ENCODE data around the gene SMIM43.

Gene SMIM43

GRCh38 chr4:121764702-121765367 lies at the start of gene SMIM43:
SMIM43 (minus strand) TSS chr4:121765164; CDS start chr4:121765105, 59 bp downstream.
- Histone ChIP-seq H3K4me1 (ENCODE audit: control insufficient read depth in 1 of 2, insufficient read depth in 1 of 2, low read depth in 1 of 2, low read length in 1 of 2) (no peaks in the 10 kb centered on the region), H3K4me3 (ENCODE audit: low read depth in 1 of 2, low read length in 1 of 2) (no peak within 1 kb of the TSS), H3K27ac (no peak within 1 kb of the TSS), H3K9me3 (no peaks in the 10 kb centered on the region), H3K27me3 (peaks cover 100% of the 10 kb centered on the region), H3K36me3 (no peaks in the 10 kb centered on the region)
- TF ChIP-seq CTCF (IDR thresholded peaks at IDR 0.05) = no peak

- Histone ChIP-seq H3K36me3 (peaks cover 76% of the 10 kb centered on the region), H3K9me3 (no peaks in the 10 kb centered on the region), H3K27ac (no peak overlapping the region), H3K4me1 (ENCODE audit: control insufficient read depth in 1 of 2, insufficient read depth in 1 of 2, low read depth in 1 of 2, low read length in 1 of 2) (no peaks in the 10 kb centered on the region), H3K4me3 (ENCODE audit: low read depth in 1 of 2, low read length in 1 of 2) (no peak overlapping the region), H3K27me3 (no peaks in the 10 kb centered on the region)
- no peak for TF ChIP-seq CTCF (IDR thresholded peaks at IDR 0.05)
Measured at GRCh38 chr4:121814756-121815155, 49.8 kb upstream of the SMIM43 start.

GRCh38 chr4:121811122-121811521 lies 46.2 kb upstream of the SMIM43 start:
- Histone ChIP-seq H3K36me3 (peaks cover 69% of the 10 kb centered on the region), H3K27ac (no peak overlapping the region)
- TF ChIP-seq CTCF (IDR thresholded peaks at IDR 0.05) = no peak

GRCh38 chr4:121806411-121806810 lies 41.4 kb upstream of the SMIM43 start:
- no peak for TF ChIP-seq CTCF (IDR thresholded peaks at IDR 0.05)
- H3K27ac ChIP-seq = no peak overlapping the region
- peaks cover 30% of the 10 kb centered on the region for H3K36me3 ChIP-seq
- no peak overlapping the region for H3K4me3 ChIP-seq (ENCODE audit: low read depth in 1 of 2, low read length in 1 of 2)
- H3K27me3 ChIP-seq = no peaks in the 10 kb centered on the region
- H3K4me1 ChIP-seq (ENCODE audit: control insufficient read depth in 1 of 2, insufficient read depth in 1 of 2, low read depth in 1 of 2, low read length in 1 of 2) = peaks cover 4 to 6% of the 10 kb centered on the region in 2 experiments
- H3K9me3 ChIP-seq = no peaks in the 10 kb centered on the region

More at GRCh38 chr4:121811122-121811521, 46.2 kb upstream of the SMIM43 start:
- no peaks in the 10 kb centered on the region for H3K4me1 ChIP-seq (ENCODE audit: control insufficient read depth in 1 of 2, insufficient read depth in 1 of 2, low read depth in 1 of 2, low read length in 1 of 2)
- H3K4me3 ChIP-seq (ENCODE audit: low read depth in 1 of 2, low read length in 1 of 2) = no peak overlapping the region
- H3K27me3 ChIP-seq = no peaks in the 10 kb centered on the region
- no peaks in the 10 kb centered on the region for H3K9me3 ChIP-seq

- TF ChIP-seq CTCF (IDR thresholded peaks at IDR 0.05) = no peak
- Histone ChIP-seq H3K4me3 (ENCODE audit: low read depth in 1 of 2, low read length in 1 of 2) (peak overlapping the region; percentile 69 to 82), H3K36me3 (no peaks in the 10 kb centered on the region), H3K27ac (peak overlapping the region; percentile 87), H3K4me1 (ENCODE audit: control insufficient read depth in 1 of 2, insufficient read depth in 1 of 2, low read depth in 1 of 2, low read length in 1 of 2) (peaks cover 11 to 12% of the 10 kb centered on the region in 2 experiments), H3K27me3 (peaks cover 6% of the 10 kb centered on the region), H3K9me3 (no peaks in the 10 kb centered on the region)
Measured at GRCh38 chr4:121801715-121802075, 36.7 kb upstream of the SMIM43 start.

Data from neutrophil (primary cell).